ENCODE measurements around the gene RBMS1.

GRCh38 chr2:160252278-160252887 lies 241.2 kb downstream of the RBMS1 start:
- no peak for TF ChIP-seq ZNF331 (CRISPR knock-in tag; IDR thresholded peaks at IDR 0.05)
- no peak for TF ChIP-seq POLR2A (IDR thresholded peaks at IDR 0.05; ENCODE audit: insufficient read depth in 1 of 2, low read depth in 2 of 2, low read length in 2 of 2)
- TF ChIP-seq CENPBD1 (CRISPR knock-in tag; IDR thresholded peaks at IDR 0.05; ENCODE audit: borderline replicate concordance, low read depth) = no peak
- TF ChIP-seq ZMAT3 (CRISPR knock-in tag; conservative IDR thresholded peaks at IDR 0.05) = no peak
- no peak for TF ChIP-seq MAFF (IDR thresholded peaks at IDR 0.05; ENCODE audit: low read depth, low read length)
- TF ChIP-seq KDM2A (CRISPR knock-in tag; IDR thresholded peaks at IDR 0.05; ENCODE audit: borderline replicate concordance, low read depth) = no peak
- no peak for TF ChIP-seq IKZF5 (CRISPR knock-in tag; IDR thresholded peaks at IDR 0.05)
- TF ChIP-seq ESRRA (CRISPR knock-in tag; IDR thresholded peaks at IDR 0.05; ENCODE audit: low read depth) = no peak
- no peak for TF ChIP-seq TP53 (CRISPR knock-in tag; conservative IDR thresholded peaks at IDR 0.05)
- TF ChIP-seq EZH2 (conservative IDR thresholded peaks at IDR 0.05; ENCODE audit: low read depth, low read length) = no peak
- no peak for TF ChIP-seq ZNF292 (CRISPR knock-in tag; IDR thresholded peaks at IDR 0.05; ENCODE audit: borderline replicate concordance, low read depth)
- TF ChIP-seq MAFK (conservative IDR thresholded peaks at IDR 0.05 in 1 of 2, IDR thresholded peaks at IDR 0.05 in 1 of 2; ENCODE audit: low read length in 2 of 2) = no peak
- no peak for TF ChIP-seq ZNF780A (CRISPR knock-in tag; IDR thresholded peaks at IDR 0.05)

Measured in HepG2 (cell line).